ENCODE data around the gene TCF7L2. TPM values are rescaled to one million over a fixed set of nuclear protein-coding genes. Genes with fewer than 3 reads are reported as not detected.

The TCF7L2 gene
- total RNA-seq, 2 experiments from 2014 or later = 1.3 to 8.5 TPM

DNA sequence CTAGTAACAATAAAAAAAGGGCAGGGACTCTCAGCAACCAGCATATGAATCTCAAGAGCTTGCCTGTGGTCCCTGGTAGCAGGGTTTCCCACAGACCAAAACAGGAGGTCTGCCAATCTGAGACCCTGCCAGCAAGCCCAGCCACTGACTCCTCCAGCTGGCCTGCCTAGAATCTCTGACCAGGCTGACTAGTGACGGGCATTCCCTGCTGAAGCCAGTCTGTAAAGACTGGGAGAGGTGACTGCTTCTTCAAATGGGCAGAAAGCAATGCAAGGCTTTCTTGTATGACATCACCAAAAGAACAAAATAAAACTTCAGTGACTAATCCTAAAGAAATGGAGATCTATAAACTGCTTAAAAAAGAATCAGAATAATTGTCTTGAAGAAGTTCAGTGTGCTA is 249.4 kb downstream of the TCF7L2 start:
- intact Hi-C loops (cut with micrococcal nuclease; ENCODE audit: unreplicated experiment) = no loop called here
- H4K20me1 ChIP-seq (ENCODE audit: insufficient read depth, low read length) = no peaks in the 10 kb centered on the region
- H3K79me2 ChIP-seq (ENCODE audit: insufficient read depth, low read depth, low read length) = no peaks in the 10 kb centered on the region
- H3K9me2 ChIP-seq (ENCODE audit: insufficient read depth, low read length) = no peaks in the 10 kb centered on the region
- TF ChIP-seq, protein P1, sequence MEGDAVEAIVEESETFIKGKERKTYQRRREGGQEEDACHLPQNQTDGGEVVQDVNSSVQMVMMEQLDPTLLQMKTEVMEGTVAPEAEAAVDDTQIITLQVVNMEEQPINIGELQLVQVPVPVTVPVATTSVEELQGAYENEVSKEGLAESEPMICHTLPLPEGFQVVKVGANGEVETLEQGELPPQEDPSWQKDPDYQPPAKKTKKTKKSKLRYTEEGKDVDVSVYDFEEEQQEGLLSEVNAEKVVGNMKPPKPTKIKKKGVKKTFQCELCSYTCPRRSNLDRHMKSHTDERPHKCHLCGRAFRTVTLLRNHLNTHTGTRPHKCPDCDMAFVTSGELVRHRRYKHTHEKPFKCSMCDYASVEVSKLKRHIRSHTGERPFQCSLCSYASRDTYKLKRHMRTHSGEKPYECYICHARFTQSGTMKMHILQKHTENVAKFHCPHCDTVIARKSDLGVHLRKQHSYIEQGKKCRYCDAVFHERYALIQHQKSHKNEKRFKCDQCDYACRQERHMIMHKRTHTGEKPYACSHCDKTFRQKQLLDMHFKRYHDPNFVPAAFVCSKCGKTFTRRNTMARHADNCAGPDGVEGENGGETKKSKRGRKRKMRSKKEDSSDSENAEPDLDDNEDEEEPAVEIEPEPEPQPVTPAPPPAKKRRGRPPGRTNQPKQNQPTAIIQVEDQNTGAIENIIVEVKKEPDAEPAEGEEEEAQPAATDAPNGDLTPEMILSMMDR (conservative IDR thresholded peaks at IDR 0.05; ENCODE audit: low read length) = no peak
- POLR2A ChIA-PET = no interaction called here
- H3K4me2 ChIP-seq (ENCODE audit: low read length) = no peak overlapping the region
- no peaks in the 10 kb centered on the region for H3K36me3 ChIP-seq (ENCODE audit: insufficient read depth, low read length)
- H3K9me3 ChIP-seq (ENCODE audit: low read length) = no peaks in the 10 kb centered on the region
- no peak overlapping the region for H3K4me3 ChIP-seq (ENCODE audit: low read depth, low read length, poor library complexity, severe bottlenecking)
- DNase-seq (ENCODE audit: low spot score) = no peak
- CTCF ChIA-PET (ENCODE audit: unreplicated experiment) = no interaction called here
- no TSS peak for BruUV-seq (replicated peaks)
- no peak overlapping the region for H2AFZ ChIP-seq (ENCODE audit: low read length)
- no peak overlapping the region for H3K27ac ChIP-seq (ENCODE audit: low read depth, low read length, poor library complexity, severe bottlenecking)
- H3K4me1 ChIP-seq (ENCODE audit: insufficient read depth, low read length, poor library complexity, severe bottlenecking) = no peaks in the 10 kb centered on the region

DNA sequence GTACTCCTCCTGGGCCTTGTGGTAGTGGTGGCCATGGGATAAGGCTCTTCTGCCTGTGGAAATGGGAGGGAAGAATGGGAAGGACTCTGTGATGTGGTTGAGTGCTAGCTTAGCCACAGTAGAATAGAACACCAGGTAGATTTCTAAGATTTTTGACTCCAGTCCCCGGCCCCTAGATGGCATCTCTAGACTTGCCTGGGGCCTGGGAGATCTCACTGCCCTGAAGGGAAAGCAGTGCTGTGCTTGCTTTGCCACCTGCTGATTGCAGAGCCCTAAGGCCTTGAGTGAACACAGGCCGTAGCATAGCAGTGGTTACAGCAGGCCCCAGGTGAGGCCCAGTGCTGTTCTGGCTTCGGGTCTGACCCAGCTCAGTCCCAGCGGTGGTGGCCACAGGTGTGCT is 252.0 kb downstream of the TCF7L2 start:
- H3K4me2 ChIP-seq (ENCODE audit: low read length) = no peak overlapping the region
- H2AFZ ChIP-seq (ENCODE audit: low read length) = no peak overlapping the region
- no peaks in the 10 kb centered on the region for H3K4me1 ChIP-seq (ENCODE audit: insufficient read depth, low read length, poor library complexity, severe bottlenecking)
- ChIA-PET POLR2A (interaction anchor here (0.7 kb wide), 1 partner anchor 682 kb away, joined by 4 read pairs; no protein-coding TSS in a partner anchor), CTCF (ENCODE audit: unreplicated experiment) (no interaction called here)
- H4K20me1 ChIP-seq (ENCODE audit: insufficient read depth, low read length) = no peaks in the 10 kb centered on the region
- no TSS peak for BruUV-seq (replicated peaks)
- H3K36me3 ChIP-seq (ENCODE audit: insufficient read depth, low read length) = no peaks in the 10 kb centered on the region
- no peaks in the 10 kb centered on the region for H3K9me2 ChIP-seq (ENCODE audit: insufficient read depth, low read length)
- intact Hi-C loops (cut with micrococcal nuclease; ENCODE audit: unreplicated experiment) = no loop called here
- H3K4me3 ChIP-seq (ENCODE audit: low read depth, low read length, poor library complexity, severe bottlenecking) = no peak overlapping the region
- TF ChIP-seq, protein P1 (conservative IDR thresholded peaks at IDR 0.05; ENCODE audit: low read length) = no peak
- TF ChIP-seq EZH2phosphoT487 (IDR thresholded peaks at IDR 0.05; ENCODE audit: borderline replicate concordance, low read depth, low read length) = no peak
- DNase-seq (ENCODE audit: low spot score) = no peak
- no peaks in the 10 kb centered on the region for H3K79me2 ChIP-seq (ENCODE audit: insufficient read depth, low read depth, low read length)
- no peaks in the 10 kb centered on the region for H3K9me3 ChIP-seq (ENCODE audit: low read length)
- H3K27ac ChIP-seq (ENCODE audit: low read depth, low read length, poor library complexity, severe bottlenecking) = no peak overlapping the region

DNA sequence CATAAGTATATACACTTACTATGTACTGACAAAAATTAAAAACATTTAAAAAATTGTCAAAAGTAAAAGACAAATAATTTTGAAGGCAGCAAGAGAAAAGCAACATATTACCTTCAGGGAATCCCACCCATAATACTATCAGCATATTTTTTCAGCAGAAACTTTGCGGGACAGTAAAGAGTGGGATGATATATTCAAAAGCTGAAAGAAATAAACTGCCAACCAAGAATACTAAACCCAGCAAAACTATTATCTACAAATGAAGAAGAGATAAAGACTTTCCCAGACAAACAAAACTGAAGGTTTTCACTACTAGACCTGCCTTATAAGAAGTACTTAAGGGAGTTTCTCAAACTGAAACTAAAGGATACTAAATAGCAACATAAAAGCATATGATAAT is 257.9 kb downstream of the TCF7L2 start:
- no peaks in the 10 kb centered on the region for H3K36me3 ChIP-seq (ENCODE audit: insufficient read depth, low read length)
- no peaks in the 10 kb centered on the region for H3K4me1 ChIP-seq (ENCODE audit: insufficient read depth, low read length, poor library complexity, severe bottlenecking)
- no TSS peak for BruUV-seq (replicated peaks)
- H3K4me2 ChIP-seq (ENCODE audit: low read length) = no peak overlapping the region
- intact Hi-C loops (cut with micrococcal nuclease; ENCODE audit: unreplicated experiment) = no loop called here
- H3K4me3 ChIP-seq (ENCODE audit: low read depth, low read length, poor library complexity, severe bottlenecking) = no peak overlapping the region
- H3K9me3 ChIP-seq (ENCODE audit: low read length) = peaks cover 8% of the 10 kb centered on the region; the same call in 1 of the 2 replicates
- CTCF ChIA-PET (ENCODE audit: unreplicated experiment) = no interaction called here
- H3K9me2 ChIP-seq (ENCODE audit: insufficient read depth, low read length) = no peaks in the 10 kb centered on the region
- no peaks in the 10 kb centered on the region for H4K20me1 ChIP-seq (ENCODE audit: insufficient read depth, low read length)
- no peaks in the 10 kb centered on the region for H3K79me2 ChIP-seq (ENCODE audit: insufficient read depth, low read depth, low read length)
- TF ChIP-seq, protein P1 (conservative IDR thresholded peaks at IDR 0.05; ENCODE audit: low read length) = no peak
- TF ChIP-seq EZH2phosphoT487 (IDR thresholded peaks at IDR 0.05; ENCODE audit: borderline replicate concordance, low read depth, low read length) = no peak
- H3K27ac ChIP-seq (ENCODE audit: low read depth, low read length, poor library complexity, severe bottlenecking) = no peak overlapping the region
- no peak overlapping the region for H2AFZ ChIP-seq (ENCODE audit: low read length)
- no peak for DNase-seq (ENCODE audit: low spot score)
- POLR2A ChIA-PET = no interaction called here
